KMS-11 (cell line): ENCODE measurements around the gene JAK2.

Experiments
- H2AFZ ChIP-seq: fragments of 200-600 bp; sonication (generic); 2 replicates; pipeline ENCODE4 v1.6.1; 2016; ENCODE audit warnings: antibody characterized with exemption, mixed run types, low read depth
- H3K27ac ChIP-seq: fragments of 200-600 bp; sonication (generic); 2 replicates; pipeline ENCODE4 v1.6.1; 2016; ENCODE audit warnings: mild to moderate bottlenecking, mixed run types
- H3K27me3 ChIP-seq: fragments of 200-600 bp; sonication (generic); 2 replicates; pipeline ENCODE4 v1.6.1; 2017; ENCODE audit warnings: mild to moderate bottlenecking, low read depth, mixed run types, moderate library complexity; ENCODE audit not compliant: insufficient read depth
- H3K36me3 ChIP-seq: fragments of 200-600 bp; sonication (generic); 2 replicates; pipeline ENCODE4 v1.6.1; 2017; ENCODE audit warnings: mild to moderate bottlenecking, mixed run types; ENCODE audit not compliant: insufficient read depth
- H3K4me1 ChIP-seq: fragments of 200-600 bp; sonication (generic); 2 replicates; pipeline ENCODE4 v1.6.1; 2016; ENCODE audit warnings: mild to moderate bottlenecking, low read depth, mixed run types; ENCODE audit not compliant: poor library complexity, severe bottlenecking
- H3K4me2 ChIP-seq: fragments of 200-600 bp; sonication (generic); 2 replicates; pipeline ENCODE4 v1.7.0; 2016; ENCODE audit warnings: mild to moderate bottlenecking, mixed run types
- H3K4me3 ChIP-seq: fragments of 200-600 bp; sonication (generic); IDR thresholded peaks from 2 replicates; pipeline ENCODE4 v1.6.1; 2017; ENCODE audit warnings: low read depth, low read length, mixed read lengths; ENCODE audit not compliant: insufficient read depth
- H3K79me2 ChIP-seq: fragments of 200-600 bp; sonication (generic); 2 replicates; pipeline ENCODE4 v1.6.1; 2016; ENCODE audit warnings: low read depth, mixed run types; ENCODE audit not compliant: insufficient read depth
- H3K9ac ChIP-seq: fragments of 200-600 bp; sonication (generic); 2 replicates; pipeline ENCODE4 v1.6.1; 2016; ENCODE audit warnings: mild to moderate bottlenecking, mixed run types
- H4K20me1 ChIP-seq: fragments of 200-600 bp; sonication (generic); 2 replicates; pipeline ENCODE4 v1.6.1; 2016; ENCODE audit warnings: mild to moderate bottlenecking, mixed run types; ENCODE audit not compliant: insufficient read depth
- TF ChIP-seq, protein P1 (sequence below): fragments of 200-600 bp; sonication (generic); conservative IDR thresholded peaks from 2 replicates; pipeline ENCODE4 v1.6.1; 2017; ENCODE audit warnings: low read depth, mild to moderate bottlenecking, antibody characterized with exemption, low read length, moderate library complexity, mixed read lengths

The JAK2 gene

DNA sequence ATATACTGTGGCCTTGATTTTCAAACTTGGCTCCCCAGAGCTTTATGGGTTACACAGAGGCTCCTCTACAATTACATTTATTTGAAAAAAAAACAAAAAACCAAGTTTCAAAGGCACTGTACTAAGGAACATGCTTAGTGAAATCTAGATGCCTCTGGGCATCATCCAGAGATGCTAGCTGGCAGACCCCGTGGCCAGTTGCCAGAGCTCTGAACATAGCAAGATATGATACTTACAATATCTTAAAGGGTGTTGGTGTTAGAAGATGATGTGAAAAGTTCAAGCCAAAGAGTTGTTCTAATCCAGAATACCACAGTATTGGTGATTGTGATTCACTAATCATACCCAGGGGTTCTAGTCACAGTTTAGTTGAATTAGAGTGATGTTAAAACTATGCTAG lies 87.8 kb downstream of the JAK2 start:
- H3K4me1 ChIP-seq = peaks cover 6% of the 10 kb centered on the region
- H3K36me3 ChIP-seq = no peaks in the 10 kb centered on the region

DNA sequence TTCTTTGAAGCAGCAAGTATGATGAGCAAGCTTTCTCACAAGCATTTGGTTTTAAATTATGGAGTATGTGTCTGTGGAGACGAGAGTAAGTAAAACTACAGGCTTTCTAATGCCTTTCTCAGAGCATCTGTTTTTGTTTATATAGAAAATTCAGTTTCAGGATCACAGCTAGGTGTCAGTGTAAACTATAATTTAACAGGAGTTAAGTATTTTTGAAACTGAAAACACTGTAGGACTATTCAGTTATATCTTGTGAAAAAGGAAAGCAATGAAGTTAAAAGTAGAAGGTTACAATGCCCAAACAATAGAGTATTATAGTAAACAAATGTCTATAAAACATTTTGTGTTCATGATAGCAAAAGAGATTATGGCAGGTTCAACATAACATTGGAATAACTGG lies 88.6 kb downstream of the JAK2 start:
- Histone ChIP-seq H3K36me3 (no peaks in the 10 kb centered on the region), H3K4me2 (no peak overlapping the region), H3K79me2 (no peaks in the 10 kb centered on the region), H3K27ac (no peak overlapping the region), H3K27me3 (no peaks in the 10 kb centered on the region), H3K4me1 (peaks cover 6% of the 10 kb centered on the region), H4K20me1 (no peaks in the 10 kb centered on the region), H3K9ac (no peak overlapping the region), H3K4me3 (no peak overlapping the region), H2AFZ (no peak overlapping the region)
- TF ChIP-seq, protein P1, sequence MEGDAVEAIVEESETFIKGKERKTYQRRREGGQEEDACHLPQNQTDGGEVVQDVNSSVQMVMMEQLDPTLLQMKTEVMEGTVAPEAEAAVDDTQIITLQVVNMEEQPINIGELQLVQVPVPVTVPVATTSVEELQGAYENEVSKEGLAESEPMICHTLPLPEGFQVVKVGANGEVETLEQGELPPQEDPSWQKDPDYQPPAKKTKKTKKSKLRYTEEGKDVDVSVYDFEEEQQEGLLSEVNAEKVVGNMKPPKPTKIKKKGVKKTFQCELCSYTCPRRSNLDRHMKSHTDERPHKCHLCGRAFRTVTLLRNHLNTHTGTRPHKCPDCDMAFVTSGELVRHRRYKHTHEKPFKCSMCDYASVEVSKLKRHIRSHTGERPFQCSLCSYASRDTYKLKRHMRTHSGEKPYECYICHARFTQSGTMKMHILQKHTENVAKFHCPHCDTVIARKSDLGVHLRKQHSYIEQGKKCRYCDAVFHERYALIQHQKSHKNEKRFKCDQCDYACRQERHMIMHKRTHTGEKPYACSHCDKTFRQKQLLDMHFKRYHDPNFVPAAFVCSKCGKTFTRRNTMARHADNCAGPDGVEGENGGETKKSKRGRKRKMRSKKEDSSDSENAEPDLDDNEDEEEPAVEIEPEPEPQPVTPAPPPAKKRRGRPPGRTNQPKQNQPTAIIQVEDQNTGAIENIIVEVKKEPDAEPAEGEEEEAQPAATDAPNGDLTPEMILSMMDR = no peak

More for the DNA sequence above, 87.8 kb downstream of the JAK2 start:
- Histone ChIP-seq H3K27me3 (no peaks in the 10 kb centered on the region), H4K20me1 (no peaks in the 10 kb centered on the region), H3K4me2 (no peak overlapping the region), H3K9ac (no peak overlapping the region), H3K79me2 (no peaks in the 10 kb centered on the region), H2AFZ (no peak overlapping the region), H3K4me3 (no peak overlapping the region), H3K27ac (no peak overlapping the region)
- TF ChIP-seq, protein P1 = no peak

DNA sequence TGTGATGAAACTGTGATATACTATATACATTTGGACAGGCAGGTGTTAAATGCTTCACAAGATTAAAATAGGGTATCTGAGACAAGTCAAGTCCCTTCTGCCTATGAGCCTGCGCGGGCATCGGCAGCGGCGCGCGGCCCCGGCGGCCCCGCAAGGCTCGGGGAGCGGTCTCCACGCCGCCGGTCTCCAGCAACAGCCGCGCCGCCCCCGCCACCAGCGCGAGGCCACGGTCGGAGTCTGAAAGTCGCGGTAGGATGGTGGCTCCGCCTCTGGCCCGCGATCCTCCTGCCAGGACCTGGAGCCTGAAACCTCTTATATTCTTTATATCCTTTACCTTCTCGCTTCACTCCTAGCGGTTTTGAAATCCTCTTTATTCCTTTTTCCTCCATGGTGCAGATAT lies 100.9 kb downstream of the JAK2 start:
- no peak overlapping the region for H3K9ac ChIP-seq
- TF ChIP-seq, protein P1 = no peak
- no peak overlapping the region for H3K27ac ChIP-seq

DNA sequence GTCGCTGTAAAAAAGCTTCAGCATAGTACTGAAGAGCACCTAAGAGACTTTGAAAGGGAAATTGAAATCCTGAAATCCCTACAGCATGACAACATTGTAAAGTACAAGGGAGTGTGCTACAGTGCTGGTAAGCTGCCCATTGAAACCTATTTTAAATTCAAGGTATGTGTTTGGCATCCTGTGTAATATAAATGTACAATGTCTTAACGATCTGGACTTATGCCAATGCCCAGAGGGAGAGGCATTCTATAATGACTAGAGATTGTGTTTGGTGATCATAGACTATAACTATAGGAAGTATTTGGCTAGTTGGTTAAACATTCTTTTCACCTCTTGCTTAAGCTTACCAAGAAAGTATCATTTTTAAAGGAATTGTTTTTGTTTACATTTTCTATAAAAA lies 104.7 kb downstream of the JAK2 start:
- Histone ChIP-seq H2AFZ (no peak overlapping the region), H3K27ac (no peak overlapping the region), H3K9ac (no peak overlapping the region), H3K27me3 (no peaks in the 10 kb centered on the region), H3K4me1 (no peaks in the 10 kb centered on the region), H4K20me1 (no peaks in the 10 kb centered on the region), H3K4me3 (no peak overlapping the region), H3K4me2 (no peak overlapping the region), H3K36me3 (no peaks in the 10 kb centered on the region), H3K79me2 (no peaks in the 10 kb centered on the region)
- TF ChIP-seq, protein P1 = no peak

More for the DNA sequence above, 100.9 kb downstream of the JAK2 start:
- no peaks in the 10 kb centered on the region for H4K20me1 ChIP-seq
- H3K79me2 ChIP-seq = no peaks in the 10 kb centered on the region
- H3K27me3 ChIP-seq = no peaks in the 10 kb centered on the region
- no peak overlapping the region for H3K4me2 ChIP-seq
- no peak overlapping the region for H2AFZ ChIP-seq
- no peaks in the 10 kb centered on the region for H3K4me1 ChIP-seq
- no peaks in the 10 kb centered on the region for H3K36me3 ChIP-seq
- H3K4me3 ChIP-seq = no peak overlapping the region
